Upper lobe of left lung (tissue), 4 donors: Measurements from ENCODE around the gene THSD7A.

Experiments
- EP300 ChIP-seq, 4 donors: sonication (generic); formaldehyde crosslinking; IDR thresholded peaks; one replicate each; pipeline ENCODE4 v1.5.1; 2017; ENCODE audit warnings: antibody characterized with exemption in 4 of 4, control low read depth in 2 of 4
- POLR2A ChIP-seq, 4 donors: fragments of 450-650 bp; IDR thresholded peaks; one replicate each; pipeline ENCODE4 v1.5.1; 2016 to 2017; ENCODE audit warnings: antibody characterized with exemption in 4 of 4, mild to moderate bottlenecking in 2 of 4
- POLR2AphosphoS5 ChIP-seq, 2 donors: sonication (generic); formaldehyde crosslinking; IDR thresholded peaks; one replicate each; pipeline ENCODE4 v1.5.1; 2017; ENCODE audit warnings: antibody characterized with exemption in 2 of 2
- TF ChIP-seq, protein P1 (sequence below), 6 experiments: fragments of 450-650 bp in 4 of 6; fragments of 200-600 bp in 2 of 6; sonication (generic) in 2 of 6; IDR thresholded peaks; one replicate each; pipeline ENCODE4 v1.5.1; 2016 to 2019; ENCODE audit warnings: antibody characterized with exemption in 6 of 6

DNA sequence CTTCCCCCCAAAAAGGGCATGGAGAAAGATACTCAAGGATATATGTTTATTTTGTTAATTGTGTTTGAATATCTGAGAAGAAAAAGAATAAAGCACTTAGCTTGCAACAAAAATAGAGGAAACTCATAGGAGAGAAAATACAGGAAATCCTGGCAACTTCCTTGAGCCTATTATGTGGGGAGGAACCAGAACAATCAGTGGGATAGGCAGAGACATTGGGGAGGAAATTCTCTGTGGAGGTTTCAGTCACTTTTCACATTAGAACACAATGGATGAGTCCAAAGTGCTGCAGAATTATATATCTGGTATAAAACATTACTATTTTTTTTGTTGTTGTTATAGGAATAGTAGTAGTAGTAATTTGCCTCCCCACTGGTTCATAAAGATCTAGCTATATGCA, 240.1 kb downstream of the THSD7A start:
- TF ChIP-seq POLR2AphosphoS5 (IDR thresholded peaks at IDR 0.05) (no peak), POLR2A (IDR thresholded peaks at IDR 0.05) (no peak), EP300 (IDR thresholded peaks at IDR 0.05) (no peak)
- TF ChIP-seq, protein P1, sequence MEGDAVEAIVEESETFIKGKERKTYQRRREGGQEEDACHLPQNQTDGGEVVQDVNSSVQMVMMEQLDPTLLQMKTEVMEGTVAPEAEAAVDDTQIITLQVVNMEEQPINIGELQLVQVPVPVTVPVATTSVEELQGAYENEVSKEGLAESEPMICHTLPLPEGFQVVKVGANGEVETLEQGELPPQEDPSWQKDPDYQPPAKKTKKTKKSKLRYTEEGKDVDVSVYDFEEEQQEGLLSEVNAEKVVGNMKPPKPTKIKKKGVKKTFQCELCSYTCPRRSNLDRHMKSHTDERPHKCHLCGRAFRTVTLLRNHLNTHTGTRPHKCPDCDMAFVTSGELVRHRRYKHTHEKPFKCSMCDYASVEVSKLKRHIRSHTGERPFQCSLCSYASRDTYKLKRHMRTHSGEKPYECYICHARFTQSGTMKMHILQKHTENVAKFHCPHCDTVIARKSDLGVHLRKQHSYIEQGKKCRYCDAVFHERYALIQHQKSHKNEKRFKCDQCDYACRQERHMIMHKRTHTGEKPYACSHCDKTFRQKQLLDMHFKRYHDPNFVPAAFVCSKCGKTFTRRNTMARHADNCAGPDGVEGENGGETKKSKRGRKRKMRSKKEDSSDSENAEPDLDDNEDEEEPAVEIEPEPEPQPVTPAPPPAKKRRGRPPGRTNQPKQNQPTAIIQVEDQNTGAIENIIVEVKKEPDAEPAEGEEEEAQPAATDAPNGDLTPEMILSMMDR (IDR thresholded peaks at IDR 0.05): no peak
